IMR-90 (cell line): ENCODE data around the gene CASZ1. TPM values are rescaled to one million over a fixed set of nuclear protein-coding genes. Genes with fewer than 3 reads are reported as not detected.

Experiments
- ATAC-seq: fragments of 200-7000 bp; cut with Tn5 transposase; 2 replicates; pipeline ENCODE4 v1.9.1; 2020; ENCODE audit warnings: low read depth, mild to moderate bottlenecking, moderate library complexity
- BruUV-seq: library from RNA; stranded (reverse); fragments of 400-500 nt; replicated peaks from 2 replicates; lab custom pipeline; 2021; lab: Mats Ljungman, UMichigan
- CTCF ChIA-PET: fragments of 300-600 bp; formaldehyde crosslinking; extraction: SDS; loops from one replicate; lab custom pipeline; 2021; ENCODE audit warnings: antibody characterized with exemption; lab: Yijun Ruan, JAX
- POLR2A ChIA-PET: fragments of 300-600 bp; sonication (Branson Sonifier 250); formaldehyde crosslinking; loops from one replicate; lab custom pipeline; 2022; ENCODE audit warnings: antibody characterized with exemption; ENCODE audit not compliant: unreplicated experiment; lab: Charles Lee
- DNase-seq: peaks from one replicate; pipeline ENCODE4 v3.0.0; 2013
- H2AFZ ChIP-seq: replicated peaks from 2 replicates; pipeline ENCODE3; 2013; ENCODE audit warnings: low read length, mild to moderate bottlenecking; ENCODE audit not compliant: poor library complexity
- H2AK5ac ChIP-seq: 2 replicates; pipeline ENCODE4 v1.6.1; 2013; ENCODE audit warnings: low read depth, low read length, inconsistent platforms
- H2AK9ac ChIP-seq: replicated peaks from 2 replicates; pipeline ENCODE3; 2013; ENCODE audit warnings: mild to moderate bottlenecking, low read depth, low read length, moderate library complexity; ENCODE audit not compliant: poor library complexity
- H2BK120ac ChIP-seq: 2 replicates; pipeline ENCODE4 v1.6.1; 2013; ENCODE audit warnings: low read depth, low read length, inconsistent platforms
- H2BK15ac ChIP-seq: 3 replicates; pipeline ENCODE4 v1.6.1; 2013; ENCODE audit warnings: low read depth, low read length, inconsistent platforms
- H2BK20ac ChIP-seq: 2 replicates; pipeline ENCODE4 v1.6.1; 2013; ENCODE audit warnings: low read depth, mild to moderate bottlenecking, inconsistent platforms, low read length, moderate library complexity
- H2BK5ac ChIP-seq: 2 replicates; pipeline ENCODE4 v1.6.1; 2013; ENCODE audit warnings: mild to moderate bottlenecking, low read depth, low read length, inconsistent platforms; ENCODE audit not compliant: poor library complexity, severe bottlenecking
- H3K14ac ChIP-seq: replicated peaks from 2 replicates; pipeline ENCODE4 v1.6.1; 2013; ENCODE audit warnings: low read depth, low read length, inconsistent platforms
- H3K18ac ChIP-seq: 2 replicates; pipeline ENCODE4 v1.6.1; 2013; ENCODE audit warnings: low read depth, low read length, control low read depth
- H3K23ac ChIP-seq: 2 replicates; pipeline ENCODE4 v1.6.1; 2013; ENCODE audit warnings: low read depth, low read length, inconsistent platforms
- H3K27ac ChIP-seq: 2 replicates; pipeline ENCODE4 v1.5.1; 2013; ENCODE audit warnings: mild to moderate bottlenecking, control low read depth, low read length; ENCODE audit not compliant: insufficient read depth
- H3K27me3 ChIP-seq: 2 replicates; pipeline ENCODE4 v1.6.1; 2013; ENCODE audit warnings: low read length; ENCODE audit not compliant: control insufficient read depth, insufficient read depth
- H3K36me3 ChIP-seq: 2 replicates; pipeline ENCODE4 v1.6.1; 2013; ENCODE audit warnings: low read length, mixed read lengths; ENCODE audit not compliant: control insufficient read depth, insufficient read depth
- H3K4ac ChIP-seq: 2 replicates; pipeline ENCODE4 v1.6.1; 2013; ENCODE audit warnings: low read depth, low read length, inconsistent platforms
- H3K4me1 ChIP-seq: 2 replicates; pipeline ENCODE4 v1.6.1; 2013; ENCODE audit warnings: low read length, mixed read lengths; ENCODE audit not compliant: control insufficient read depth, insufficient read depth
- H3K4me2 ChIP-seq: 2 replicates; pipeline ENCODE4 v1.6.1; 2013; ENCODE audit warnings: low read depth, mild to moderate bottlenecking, control low read depth, low read length, moderate library complexity
- H3K4me3 ChIP-seq: 2 replicates; pipeline ENCODE4 v1.5.1; 2013; ENCODE audit warnings: low read depth, mild to moderate bottlenecking, control low read depth, low read length, moderate library complexity; ENCODE audit not compliant: insufficient read depth
- H3K56ac ChIP-seq: 2 replicates; pipeline ENCODE4 v1.6.1; 2013; ENCODE audit warnings: low read length, inconsistent platforms; ENCODE audit not compliant: insufficient read depth; ENCODE audit errors: extremely low read depth
- H3K79me1 ChIP-seq, 2 experiments: 2 replicates each; pipeline ENCODE4 v1.6.1; 2013; ENCODE audit warnings: low read length in 2 of 2, inconsistent platforms in 1 of 2, low read depth in 1 of 2
- H3K9ac ChIP-seq: 2 replicates; pipeline ENCODE4 v1.6.1; 2013; ENCODE audit warnings: low read depth, low read length, control low read depth
- H3K9me1 ChIP-seq: 2 replicates; pipeline ENCODE4 v1.6.1; 2013; ENCODE audit warnings: low read length, inconsistent platforms; ENCODE audit not compliant: insufficient read depth
- H3K9me3 ChIP-seq: 2 replicates; pipeline ENCODE4 v1.6.1; 2013; ENCODE audit warnings: low read length; ENCODE audit not compliant: control insufficient read depth, insufficient read depth
- H4K20me1 ChIP-seq: 2 replicates; pipeline ENCODE4 v1.6.1; 2013; ENCODE audit warnings: low read length, inconsistent platforms; ENCODE audit not compliant: insufficient read depth
- H4K5ac ChIP-seq: 2 replicates; pipeline ENCODE4 v1.6.1; 2013; ENCODE audit warnings: mild to moderate bottlenecking, low read depth, low read length, control low read depth
- H4K8ac ChIP-seq, 2 experiments: 2 replicates each; pipeline ENCODE4 v1.6.1; 2013; ENCODE audit warnings: low read depth in 2 of 2, low read length in 2 of 2, control low read depth in 1 of 2, inconsistent platforms in 1 of 2
- H4K91ac ChIP-seq: 2 replicates; pipeline ENCODE4 v1.6.1; 2013; ENCODE audit warnings: low read depth, low read length, inconsistent platforms; ENCODE audit not compliant: insufficient read depth
- BHLHE40 ChIP-seq: fragments of 150-350 bp; IDR thresholded peaks from 2 replicates; pipeline ENCODE4 v1.6.1; 2016; ENCODE audit warnings: mild to moderate bottlenecking, low read depth, low read length
- CHD1 ChIP-seq: IDR thresholded peaks from 2 replicates; pipeline ENCODE4 v1.6.1; 2012; ENCODE audit warnings: low read depth, low read length, improper control_type of control experiment
- CTCF ChIP-seq: conservative IDR thresholded peaks from 2 replicates; pipeline ENCODE4 v1.5.1; 2012; ENCODE audit warnings: mild to moderate bottlenecking, low read depth, low read length, improper control_type of control experiment
- ELK1 ChIP-seq: fragments of 150-350 bp; IDR thresholded peaks from 2 replicates; pipeline ENCODE4 v1.6.1; 2016; ENCODE audit warnings: low read depth, mild to moderate bottlenecking, low read length, moderate library complexity, borderline replicate concordance
- FOS ChIP-seq: fragments of 150-350 bp; IDR thresholded peaks from 2 replicates; pipeline ENCODE4 v1.6.1; 2016; ENCODE audit warnings: low read depth, low read length
- MAFK ChIP-seq: IDR thresholded peaks from 2 replicates; pipeline ENCODE4 v1.6.1; 2012; ENCODE audit warnings: low read depth, low read length, improper control_type of control experiment
- MAZ ChIP-seq: IDR thresholded peaks from 2 replicates; pipeline ENCODE4 v1.6.1; 2012; ENCODE audit warnings: low read depth, mild to moderate bottlenecking, low read length, improper control_type of control experiment, moderate library complexity, borderline replicate concordance
- MXI1 ChIP-seq: IDR thresholded peaks from 2 replicates; pipeline ENCODE4 v1.6.1; 2012; ENCODE audit warnings: low read depth, mild to moderate bottlenecking, low read length, moderate library complexity, borderline replicate concordance
- NFE2L2 ChIP-seq: fragments of 150-350 bp; IDR thresholded peaks from 2 replicates; pipeline ENCODE4 v1.6.1; 2016; ENCODE audit warnings: low read depth, mild to moderate bottlenecking, low read length
- POLR2A ChIP-seq: IDR thresholded peaks from 2 replicates; pipeline ENCODE4 v1.6.1; 2012; ENCODE audit warnings: mild to moderate bottlenecking, low read depth, low read length
- RAD21 ChIP-seq: IDR thresholded peaks from 2 replicates; pipeline ENCODE4 v1.6.1; 2012; ENCODE audit warnings: low read length, improper control_type of control experiment
- RCOR1 ChIP-seq: IDR thresholded peaks from 2 replicates; pipeline ENCODE4 v1.6.1; 2012; ENCODE audit warnings: mild to moderate bottlenecking, low read length, improper control_type of control experiment; ENCODE audit not compliant: insufficient replicate concordance
- RFX5 ChIP-seq: IDR thresholded peaks from 2 replicates; pipeline ENCODE4 v1.8.0; 2012; ENCODE audit warnings: low read depth, mild to moderate bottlenecking, low read length, moderate library complexity
- USF2 ChIP-seq: fragments of 150-350 bp; IDR thresholded peaks from 2 replicates; pipeline ENCODE4 v1.6.1; 2017; ENCODE audit warnings: mild to moderate bottlenecking, antibody characterized with exemption, low read length, low read depth
- WGBS, 2 experiments: methylation state at CpG; one replicate each; pipeline versions ENCODE4 v1.1.5 to v1.1.7; 2013; ENCODE audit warnings: missing lambda C conversion rate in 2 of 2; ENCODE audit not compliant: insufficient read length in 1 of 2; ENCODE audit errors: extremely low coverage in 2 of 2; 5-methylcytosine and 5-hydroxymethylcytosine counted together
- dilution Hi-C: fragments of 300-500 bp; cut with HindIII; formaldehyde crosslinking; loops from one replicate; pipeline ENCODE4 v1.14.3; 2018; ENCODE audit warnings: low sequenced_read_pairs; ENCODE audit not compliant: unreplicated experiment
- in situ Hi-C: fragments of 300-500 bp; cut with MboI; formaldehyde crosslinking; loops from 3 replicates; pipeline ENCODE4 v1.14.3; 2019; ENCODE audit warnings: low sequenced_read_pairs, inconsistent platforms, mixed read lengths
- intact Hi-C: fragments of 100-400 bp; cut with micrococcal nuclease; formaldehyde crosslinking; loops from 2 replicates; pipeline ENCODE4 v1.10.0; 2022
- polyA plus RNA-seq, 3 experiments: library from polyadenylated mRNA; depleted of rRNA; stranded (reverse); fragments of >200 nt; gene quantifications; 2 replicates each; pipeline ENCODE4 v1.2.3, GENCODE V29; 2012; ENCODE audit warnings: low replicate concordance in 1 of 3
- total RNA-seq: library from RNA; depleted of rRNA; stranded (reverse); fragments of >200 nt; gene quantifications from 2 replicates; pipeline ENCODE4 v1.2.3, GENCODE V29; 2012

Gene CASZ1
- total and polyA plus RNA-seq, 2 of the 4 experiments (the other 2 are of a cell fraction), result 0.18 to 0.24 TPM

- Histone ChIP-seq H3K4me1 (no peaks in the 10 kb centered on the region), H4K20me1 (no peaks in the 10 kb centered on the region), H3K18ac (no peak overlapping the region), H3K4me3 (no peak overlapping the region), H2AK5ac (no peak overlapping the region), H3K27ac (no peak overlapping the region), H3K9me1 (no peaks in the 10 kb centered on the region), H4K5ac (no peak overlapping the region), H3K36me3 (no peaks in the 10 kb centered on the region), H2AK9ac (no peak overlapping the region), H3K14ac (no peak overlapping the region), H2BK20ac (no peak overlapping the region), H3K4ac (no peak overlapping the region), H3K56ac (no peak overlapping the region), H3K79me1 (no peaks in the 10 kb centered on the region), H3K9me3 (no peaks in the 10 kb centered on the region), H3K9ac (no peak overlapping the region), H2BK120ac (no peak overlapping the region), H3K23ac (no peak overlapping the region), H2BK15ac (no peak overlapping the region), H3K27me3 (peaks cover 76% of the 10 kb centered on the region), H2AFZ (no peak overlapping the region), H4K91ac (no peak overlapping the region), H3K4me2 (no peak overlapping the region), H2BK5ac (no peak overlapping the region), H4K8ac (no peak overlapping the region)
- ATAC-seq (no peak), DNase-seq (no peak)
- ChIA-PET CTCF (interaction anchor here (0.7 kb wide), 1 partner anchor 265 kb away, joined by 3 read pairs; no protein-coding TSS in a partner anchor), POLR2A (no interaction called here)
- in situ Hi-C loops, result no loop called here
- intact Hi-C loops, result no loop called here
- WGBS, 2 experiments, result 50% methylated on average over 2 of the region's 12 CpGs; no CpG with 5 or more reads in 1 of the 2 experiments
- TF ChIP-seq RAD21 (no peak), ELK1 (no peak), CTCF (no peak), MAFK (no peak), CHD1 (no peak), POLR2A (no peak), NFE2L2 (no peak), BHLHE40 (no peak), MXI1 (no peak), MAZ (no peak), RCOR1 (no peak), FOS (no peak), RFX5 (no peak), USF2 (no peak)
- dilution Hi-C loops, result no loop called here
- no TSS peak for BruUV-seq
These were observed 6.7 kb upstream of the CASZ1 start for GRCh38 chr1:10802944-10803715.
